Fibroblast of pulmonary artery (primary cell): Measurements from ENCODE around the gene ARID2.
A peak's percentile ranks its signal among the peaks of the same experiment; 100 is the strongest.

Experiments used
- DNase-seq: peaks from one replicate; pipeline ENCODE4 v3.0.0-alpha.2; 2010; ENCODE audit warnings: low read depth
- H3K4me3 ChIP-seq: replicated peaks from 2 replicates; pipeline ENCODE4 v1.5.1; 2011; ENCODE audit warnings: low read depth, mild to moderate bottlenecking, control low read depth, low read length, moderate library complexity
- TF ChIP-seq, protein P1 (sequence below): IDR thresholded peaks from 2 replicates; pipeline ENCODE4 v1.5.1; 2011; ENCODE audit warnings: mild to moderate bottlenecking, control low read depth, low read length, inconsistent platforms; ENCODE audit errors: missing control alignments

Gene ARID2

DNA sequence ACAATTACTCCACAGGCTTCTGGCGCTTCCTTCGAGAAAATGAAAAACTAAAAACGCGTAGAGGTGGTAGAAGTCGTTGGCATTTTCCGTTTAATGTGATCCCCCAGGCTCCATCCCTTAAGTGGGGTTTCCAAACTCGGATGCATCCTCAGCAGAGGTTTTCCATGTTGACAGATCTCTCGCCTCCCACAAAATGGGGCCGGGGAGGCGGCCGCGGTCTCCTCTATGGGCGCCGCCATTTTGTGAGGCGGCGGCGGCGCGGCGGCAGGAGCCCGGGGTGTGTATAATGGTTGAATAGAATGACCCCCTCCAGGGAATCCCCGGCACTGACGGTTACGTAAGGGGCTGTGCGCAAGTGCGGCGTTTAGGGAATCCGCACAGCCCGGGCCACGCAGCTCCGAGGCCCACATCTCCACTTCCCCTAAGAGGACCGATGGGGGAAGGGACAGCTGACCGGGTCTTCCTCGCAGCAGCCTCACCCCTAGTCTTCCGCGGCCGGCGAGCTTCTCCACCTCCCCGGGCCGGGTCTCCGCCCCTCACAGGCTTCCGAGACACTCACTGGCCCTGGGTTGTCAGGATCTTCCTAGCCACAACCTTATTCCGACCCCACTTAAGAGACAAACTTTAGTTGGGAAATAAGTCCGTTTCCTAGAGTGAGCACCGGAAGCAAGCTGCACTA is 2.1 kb upstream of the ARID2 start:
- DNase-seq, result peak; percentile 98
- TF ChIP-seq, protein P1, sequence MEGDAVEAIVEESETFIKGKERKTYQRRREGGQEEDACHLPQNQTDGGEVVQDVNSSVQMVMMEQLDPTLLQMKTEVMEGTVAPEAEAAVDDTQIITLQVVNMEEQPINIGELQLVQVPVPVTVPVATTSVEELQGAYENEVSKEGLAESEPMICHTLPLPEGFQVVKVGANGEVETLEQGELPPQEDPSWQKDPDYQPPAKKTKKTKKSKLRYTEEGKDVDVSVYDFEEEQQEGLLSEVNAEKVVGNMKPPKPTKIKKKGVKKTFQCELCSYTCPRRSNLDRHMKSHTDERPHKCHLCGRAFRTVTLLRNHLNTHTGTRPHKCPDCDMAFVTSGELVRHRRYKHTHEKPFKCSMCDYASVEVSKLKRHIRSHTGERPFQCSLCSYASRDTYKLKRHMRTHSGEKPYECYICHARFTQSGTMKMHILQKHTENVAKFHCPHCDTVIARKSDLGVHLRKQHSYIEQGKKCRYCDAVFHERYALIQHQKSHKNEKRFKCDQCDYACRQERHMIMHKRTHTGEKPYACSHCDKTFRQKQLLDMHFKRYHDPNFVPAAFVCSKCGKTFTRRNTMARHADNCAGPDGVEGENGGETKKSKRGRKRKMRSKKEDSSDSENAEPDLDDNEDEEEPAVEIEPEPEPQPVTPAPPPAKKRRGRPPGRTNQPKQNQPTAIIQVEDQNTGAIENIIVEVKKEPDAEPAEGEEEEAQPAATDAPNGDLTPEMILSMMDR, result no peak
- H3K4me3 ChIP-seq, result peak overlapping the region; percentile 95

DNA sequence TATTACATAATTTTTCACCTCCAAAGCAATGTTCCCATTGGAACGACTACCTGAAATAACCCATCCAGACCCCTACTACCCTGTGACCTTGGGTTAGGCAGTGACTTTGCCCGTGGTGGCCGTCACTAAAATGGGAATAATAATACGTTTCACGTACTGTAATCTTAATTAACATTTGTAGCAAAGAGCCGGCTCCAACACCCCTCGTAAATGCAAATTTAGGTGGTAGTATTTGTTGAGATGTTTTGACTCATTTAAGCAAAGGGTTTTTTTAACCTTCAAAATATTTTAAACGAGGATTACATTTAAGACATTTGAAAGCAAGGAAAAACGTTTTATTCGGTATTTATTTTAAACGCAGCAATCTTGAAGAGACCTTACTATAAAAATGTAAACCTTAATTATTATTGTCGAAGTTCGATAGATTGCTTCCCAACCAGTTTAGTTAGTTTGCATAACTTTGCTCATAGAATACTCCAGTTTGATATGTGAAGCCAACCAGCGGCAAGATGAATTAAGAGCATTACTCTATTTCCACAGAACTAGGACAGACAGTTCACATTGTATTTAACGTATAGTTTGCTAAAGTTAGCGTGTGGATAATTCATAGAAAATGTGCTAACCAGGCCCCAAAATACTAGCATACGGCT is 1.4 kb upstream of the ARID2 start:
- peak overlapping the region; percentile 95 for H3K4me3 ChIP-seq
- no peak for DNase-seq
- TF ChIP-seq, protein P1, result no peak

DNA sequence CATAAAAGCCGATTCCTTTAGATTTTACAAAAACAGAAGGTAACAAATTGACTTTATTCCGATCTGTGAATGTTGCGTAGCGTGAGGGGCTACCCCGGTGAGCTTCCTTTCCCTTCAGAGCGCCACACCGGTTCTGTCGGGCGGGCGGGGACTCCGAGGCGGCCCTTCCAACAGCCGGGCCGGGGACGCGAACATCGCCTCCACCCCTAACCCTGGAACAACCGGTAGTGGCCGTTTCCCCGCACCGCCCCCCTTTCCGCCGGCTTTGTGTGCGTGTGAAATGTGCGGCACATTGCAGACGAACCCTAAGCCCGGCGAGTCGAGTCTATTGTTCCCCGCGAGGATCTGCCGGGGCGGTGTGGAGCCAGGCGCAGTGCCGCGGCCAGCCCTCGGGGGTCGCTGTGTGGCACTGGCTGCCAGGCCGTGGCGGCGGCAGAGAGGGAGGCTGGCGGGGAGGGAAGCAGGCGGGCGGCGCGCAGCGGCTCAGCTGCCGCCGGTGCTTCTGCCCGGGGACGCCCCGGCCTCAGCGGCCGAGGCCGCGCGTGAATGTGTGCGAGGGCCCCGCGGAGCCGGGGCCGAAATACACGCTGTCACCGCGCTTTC is 775 bp upstream of the ARID2 start:
- peak overlapping the region; percentile 95 for H3K4me3 ChIP-seq
- TF ChIP-seq, protein P1, result peak; percentile 57
- peak; percentile 98 for DNase-seq

DNA sequence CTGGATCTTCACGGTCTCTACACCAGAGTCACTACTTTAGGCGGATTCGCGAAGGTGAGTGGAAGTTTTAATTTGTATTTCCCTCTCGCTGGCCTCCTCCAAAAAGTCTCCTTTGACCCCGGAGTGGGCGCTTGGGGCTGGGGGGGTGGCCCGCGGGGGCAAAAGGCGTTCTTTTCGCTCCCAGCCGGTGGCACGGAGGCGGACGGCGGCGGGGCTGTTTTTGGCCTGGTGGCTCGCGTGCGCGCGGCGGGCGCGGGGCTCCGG is 510 bp downstream of the ARID2 start:
- TF ChIP-seq, protein P1, result no peak
- DNase-seq, result peak; percentile 14
- H3K4me3 ChIP-seq, result peak overlapping the region; percentile 95

DNA sequence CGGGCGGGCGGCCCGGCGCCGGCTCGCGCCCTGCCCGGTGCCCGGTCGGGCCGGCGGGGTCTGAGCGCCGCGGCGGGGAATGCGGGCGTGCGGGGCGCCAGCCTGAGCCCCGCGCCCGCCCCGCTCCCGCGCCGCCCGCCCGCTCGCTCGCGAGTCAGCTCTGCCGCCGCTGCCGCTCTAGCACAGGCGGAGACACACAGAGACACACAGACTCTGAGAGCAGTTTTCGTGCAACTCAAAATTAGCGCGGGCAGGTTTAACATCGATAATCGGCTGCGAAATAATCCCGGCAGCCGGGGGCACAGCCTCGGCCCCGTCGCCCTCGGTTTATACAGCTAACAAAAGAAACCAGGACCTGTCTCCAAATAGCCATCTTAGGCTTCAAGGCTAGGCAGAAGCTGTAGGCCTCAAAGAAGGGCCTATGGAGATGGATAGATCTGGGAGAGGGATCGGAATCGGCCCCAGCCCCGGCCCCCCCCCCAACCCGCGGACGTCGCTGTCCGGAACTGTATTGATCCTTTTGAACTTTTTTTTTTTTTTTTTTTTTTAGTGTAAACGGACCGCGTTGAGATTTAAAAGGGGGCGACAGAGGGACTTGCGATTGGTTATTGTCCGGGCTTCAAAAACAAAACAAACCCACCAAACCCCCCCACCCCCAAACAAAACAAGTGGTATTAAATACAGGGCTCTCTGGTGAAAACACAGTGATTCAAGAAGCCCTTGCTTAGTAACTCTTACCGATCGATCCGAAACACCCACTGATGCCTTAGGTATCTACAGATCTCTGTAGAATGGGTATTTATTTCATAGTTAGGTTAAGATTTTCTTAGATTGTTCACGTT is 1.1 kb downstream of the ARID2 start:
- H3K4me3 ChIP-seq, result peak overlapping the region; percentile 95
- peak; percentile 48 for DNase-seq
- TF ChIP-seq, protein P1, result no peak

DNA sequence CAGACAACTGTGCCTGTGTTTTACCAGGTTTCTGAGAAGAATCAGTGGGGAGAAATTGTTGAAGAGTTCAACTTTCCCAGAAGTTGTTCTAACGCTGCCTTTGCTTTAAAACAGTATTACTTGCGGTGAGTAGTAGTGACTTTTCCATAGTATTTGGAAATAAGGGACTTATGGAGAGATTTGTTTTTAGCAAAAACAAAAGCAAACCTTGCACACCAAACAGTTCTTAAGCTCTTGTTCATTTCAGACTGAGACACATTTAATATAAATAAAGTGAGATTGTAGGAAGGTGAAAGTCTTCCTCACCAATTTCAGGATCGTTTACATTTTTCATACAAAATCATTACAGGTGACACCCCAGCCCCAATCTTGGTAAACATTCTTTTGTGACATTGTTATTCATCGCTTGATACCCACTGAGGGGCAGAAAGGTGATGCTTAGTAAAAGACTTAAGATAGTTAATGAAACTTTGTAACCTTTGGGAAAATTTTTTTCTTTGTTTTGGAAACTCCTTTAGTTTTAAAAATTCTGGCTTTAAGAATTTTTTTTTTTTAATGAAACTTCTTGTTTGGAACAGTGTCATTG is 1.8 kb downstream of the ARID2 start:
- DNase-seq, result peak; percentile 13
- TF ChIP-seq, protein P1, result no peak
- H3K4me3 ChIP-seq, result peak overlapping the region; percentile 95
